GM19023 (cell line): ENCODE results near the gene LAMA5.

ENCODE experiments used
- ATAC-seq: cut with Tn5 transposase; IDR thresholded peaks from one replicate; pipeline ENCODE4 v1.9.1; 2021; ENCODE audit warnings: mild to moderate bottlenecking, moderate library complexity; ENCODE audit not compliant: unreplicated experiment

LAMA5 gene

GRCh38 chr20:62360854-62361798 lies 6.0 kb downstream of the LAMA5 start:
- no peak for ATAC-seq

- no peak for ATAC-seq
These were observed 7.5 kb downstream of the LAMA5 start for GRCh38 chr20:62359491-62360121.

- no peak for ATAC-seq
These were observed 8.0 kb downstream of the LAMA5 start for GRCh38 chr20:62359043-62359490.

- ATAC-seq, result no peak
These were observed 8.7 kb downstream of the LAMA5 start for GRCh38 chr20:62358171-62359042.

- no peak for ATAC-seq
These were observed 9.4 kb downstream of the LAMA5 start for GRCh38 chr20:62357681-62358080.

- no peak for ATAC-seq
These were observed 9.9 kb downstream of the LAMA5 start for GRCh38 chr20:62357187-62357667.

- ATAC-seq, result no peak
These were observed 10.4 kb downstream of the LAMA5 start for GRCh38 chr20:62356589-62357186.

GRCh38 chr20:62355878-62356588 lies 11.1 kb downstream of the LAMA5 start:
- no peak for ATAC-seq

- no peak for ATAC-seq
These were observed 11.6 kb downstream of the LAMA5 start for GRCh38 chr20:62355516-62355877.

- no peak for ATAC-seq
These were observed 12.2 kb downstream of the LAMA5 start for GRCh38 chr20:62354811-62355341.

GRCh38 chr20:62354031-62354808 lies 12.9 kb downstream of the LAMA5 start:
- no peak for ATAC-seq

GRCh38 chr20:62353289-62354030 lies 13.7 kb downstream of the LAMA5 start:
- ATAC-seq, result no peak

GRCh38 chr20:62352402-62353288 lies 14.5 kb downstream of the LAMA5 start:
- no peak for ATAC-seq

- ATAC-seq, result no peak
These were observed 15.4 kb downstream of the LAMA5 start for GRCh38 chr20:62351469-62352401.

- ATAC-seq, result no peak
These were observed 16.3 kb downstream of the LAMA5 start for GRCh38 chr20:62350629-62351422.
